GM10266 (cell line): ENCODE results near the gene MYOM1.
A peak's percentile ranks its signal among the peaks of the same experiment; 100 is the strongest.

Experiments
- DNase-seq: peaks from one replicate; pipeline ENCODE4 v3.0.0; 2012; ENCODE audit errors: extremely low spot score
- CTCF ChIP-seq: IDR thresholded peaks from 2 replicates; pipeline ENCODE4 v1.5.1; 2012; ENCODE audit warnings: mild to moderate bottlenecking, low read depth; ENCODE audit not compliant: control insufficient read depth, insufficient read depth; ENCODE audit errors: missing control alignments

Gene MYOM1

GRCh38 chr18:3263132-3263700 lies 43.4 kb upstream of the MYOM1 start:
- TF ChIP-seq CTCF: no peak
- no peak for DNase-seq

GRCh38 chr18:3262234-3263131 lies 42.7 kb upstream of the MYOM1 start:
- TF ChIP-seq CTCF: no peak
- no peak for DNase-seq

GRCh38 chr18:3261373-3262233 lies 41.8 kb upstream of the MYOM1 start, which contains the start of gene MYL12B:
TSS of gene MYL12B (plus strand) at chr18:3262133. CDS start at chr18:3272899, 10,766 bp downstream.
- peak; percentile 88 for DNase-seq
- peak; percentile 9 for TF ChIP-seq CTCF

GRCh38 chr18:3260995-3261372 lies 41.2 kb upstream of the MYOM1 start:
- no peak for TF ChIP-seq CTCF
- DNase-seq: no peak

- no peak for DNase-seq
- TF ChIP-seq CTCF: no peak
These were observed 37.9 kb upstream of the MYOM1 start for GRCh38 chr18:3257627-3258120.

GRCh38 chr18:3256693-3257626 lies 37.2 kb upstream of the MYOM1 start:
- TF ChIP-seq CTCF: no peak
- no peak for DNase-seq
